SK-N-SH treated with all-trans-retinoic acid at 6 μM for 48 hours (cell line): Measurements from ENCODE around the gene HSD3B1.

Experiments
- ATAC-seq: fragments of 200-7000 bp; cut with Tn5 transposase; 3 replicates; pipeline ENCODE4 v1.9.1; 2020; ENCODE audit warnings: mild to moderate bottlenecking, moderate library complexity
- ARNTL ChIP-seq: fragments of 450-650 bp; formaldehyde crosslinking; IDR thresholded peaks from 2 replicates; pipeline ENCODE4 v1.5.0; 2020; ENCODE audit warnings: low read depth, mild to moderate bottlenecking, moderate library complexity, borderline replicate concordance
- BACH2 ChIP-seq: fragments of 250-450 bp; sonication (Bioruptor Pico); IDR thresholded peaks from 2 replicates; pipeline ENCODE4 v1.9.0; 2021; ENCODE audit warnings: mild to moderate bottlenecking, borderline replicate concordance
- CREB5 ChIP-seq: fragments of 250-450 bp; sonication (Bioruptor Pico); IDR thresholded peaks from 2 replicates; pipeline ENCODE4 v1.5.1; 2020; ENCODE audit warnings: low read depth, mild to moderate bottlenecking, moderate library complexity
- CSDC2 ChIP-seq: fragments of 250-450 bp; sonication (Bioruptor Pico); IDR thresholded peaks from 2 replicates; pipeline ENCODE4 v1.5.0; 2020; ENCODE audit warnings: mild to moderate bottlenecking, moderate library complexity
- CSRNP3 ChIP-seq: fragments of 250-450 bp; sonication (Bioruptor Pico); IDR thresholded peaks from 2 replicates; pipeline ENCODE4 v1.5.1; 2021; ENCODE audit warnings: mild to moderate bottlenecking, moderate library complexity
- ESRRG ChIP-seq: fragments of 250-450 bp; sonication (Bioruptor Pico); IDR thresholded peaks from 2 replicates; pipeline ENCODE4 v1.6.1; 2021; ENCODE audit warnings: mild to moderate bottlenecking
- GLIS3 ChIP-seq: fragments of 250-450 bp; sonication (Bioruptor Pico); IDR thresholded peaks from 2 replicates; pipeline ENCODE4 v1.5.0; 2020; ENCODE audit warnings: mild to moderate bottlenecking, moderate library complexity
- ISL1 ChIP-seq: fragments of 250-450 bp; sonication (Bioruptor Pico); IDR thresholded peaks from 2 replicates; pipeline ENCODE4 v2.1.2; 2022; ENCODE audit warnings: mild to moderate bottlenecking, moderate library complexity
- OSR1 ChIP-seq: fragments of 250-450 bp; sonication (Bioruptor Pico); IDR thresholded peaks from 2 replicates; pipeline ENCODE4 v1.8.0; 2022; ENCODE audit warnings: moderate library complexity, mild to moderate bottlenecking, inconsistent platforms
- PPARA ChIP-seq: fragments of 250-450 bp; sonication (Bioruptor Pico); IDR thresholded peaks from 2 replicates; pipeline ENCODE4 v1.5.0; 2020; ENCODE audit warnings: mild to moderate bottlenecking, borderline replicate concordance
- RARB ChIP-seq: fragments of 250-450 bp; sonication (Bioruptor Pico); IDR thresholded peaks from 2 replicates; pipeline ENCODE4 v1.8.0; 2021; ENCODE audit warnings: mild to moderate bottlenecking, moderate library complexity
- SNAI2 ChIP-seq: fragments of 250-450 bp; sonication (Bioruptor Pico); IDR thresholded peaks from 2 replicates; pipeline ENCODE4 v1.5.0; 2020; ENCODE audit warnings: mild to moderate bottlenecking, moderate library complexity
- TCF4 ChIP-seq: fragments of 250-450 bp; sonication (Bioruptor Pico); IDR thresholded peaks from 2 replicates; pipeline ENCODE4 v1.8.0; 2021; ENCODE audit warnings: mild to moderate bottlenecking, moderate library complexity, borderline replicate concordance
- TOX ChIP-seq: fragments of 250-450 bp; sonication (Bioruptor Pico); IDR thresholded peaks from 2 replicates; pipeline ENCODE4 v1.8.0; 2021; ENCODE audit warnings: mild to moderate bottlenecking, moderate library complexity, borderline replicate concordance
- ZC3H10 ChIP-seq: fragments of 250-450 bp; sonication (Bioruptor Pico); IDR thresholded peaks from 2 replicates; pipeline ENCODE4 v1.5.1; 2021; ENCODE audit warnings: mild to moderate bottlenecking, moderate library complexity
- ZFP3 ChIP-seq: fragments of 250-450 bp; sonication (Bioruptor Pico); IDR thresholded peaks from 2 replicates; pipeline ENCODE4 v1.5.0; 2020; ENCODE audit warnings: mild to moderate bottlenecking, moderate library complexity
- ZFP30 ChIP-seq: fragments of 450-650 bp; formaldehyde crosslinking; IDR thresholded peaks from 2 replicates; pipeline ENCODE4 v1.5.0; 2022; ENCODE audit warnings: mild to moderate bottlenecking, moderate library complexity
- ZNF565 ChIP-seq: fragments of 450-650 bp; formaldehyde crosslinking; conservative IDR thresholded peaks from 2 replicates; pipeline ENCODE4 v1.5.0; 2020; ENCODE audit warnings: low read depth, mild to moderate bottlenecking, moderate library complexity
- ZNF70 ChIP-seq: fragments of 450-650 bp; formaldehyde crosslinking; IDR thresholded peaks from 2 replicates; pipeline ENCODE4 v1.5.0; 2020; ENCODE audit warnings: mild to moderate bottlenecking, moderate library complexity
- ZNF8 ChIP-seq: fragments of 450-650 bp; formaldehyde crosslinking; IDR thresholded peaks from 2 replicates; pipeline ENCODE4 v1.5.0; 2020; ENCODE audit warnings: mild to moderate bottlenecking, moderate library complexity
- TF ChIP-seq, protein P1 (sequence below): fragments of 250-450 bp; sonication (Bioruptor Pico); IDR thresholded peaks from 2 replicates; pipeline ENCODE4 v1.8.0; 2021; ENCODE audit warnings: low read depth, mild to moderate bottlenecking, moderate library complexity, borderline replicate concordance

Gene HSD3B1

DNA sequence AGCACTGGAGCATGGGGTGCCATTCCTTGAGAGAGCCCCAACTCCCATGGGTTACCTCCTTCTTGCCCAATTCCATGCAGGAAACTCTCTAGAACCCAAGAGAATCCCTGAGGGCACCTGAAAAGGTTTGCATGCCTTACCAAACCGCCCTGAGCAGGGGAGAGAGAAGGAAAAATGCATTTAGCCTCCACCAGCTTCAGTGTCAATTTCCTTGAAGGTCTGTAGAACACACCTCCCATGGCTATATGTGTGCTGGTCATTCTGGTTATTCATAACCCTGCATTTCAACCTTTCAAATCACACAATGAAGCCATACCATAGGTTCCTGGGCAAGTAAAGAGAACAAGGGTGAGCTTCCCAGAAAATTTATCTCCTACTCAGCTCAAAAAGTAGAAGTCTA lies 39.6 kb downstream of the HSD3B1 start:
- TF ChIP-seq ISL1 (CRISPR knock-in tag) (no peak), CSDC2 (CRISPR knock-in tag) (no peak), CSRNP3 (no peak), SNAI2 (CRISPR knock-in tag) (no peak), ARNTL (CRISPR knock-in tag) (no peak), ESRRG (CRISPR knock-in tag) (no peak), TOX (CRISPR knock-in tag) (no peak), ZNF8 (CRISPR knock-in tag) (no peak), ZNF70 (CRISPR knock-in tag) (no peak), ZFP3 (CRISPR knock-in tag) (no peak), RARB (no peak), PPARA (no peak), BACH2 (no peak), CREB5 (CRISPR knock-in tag) (no peak), OSR1 (no peak), ZNF565 (CRISPR knock-in tag) (no peak)
- TF ChIP-seq, protein P1, sequence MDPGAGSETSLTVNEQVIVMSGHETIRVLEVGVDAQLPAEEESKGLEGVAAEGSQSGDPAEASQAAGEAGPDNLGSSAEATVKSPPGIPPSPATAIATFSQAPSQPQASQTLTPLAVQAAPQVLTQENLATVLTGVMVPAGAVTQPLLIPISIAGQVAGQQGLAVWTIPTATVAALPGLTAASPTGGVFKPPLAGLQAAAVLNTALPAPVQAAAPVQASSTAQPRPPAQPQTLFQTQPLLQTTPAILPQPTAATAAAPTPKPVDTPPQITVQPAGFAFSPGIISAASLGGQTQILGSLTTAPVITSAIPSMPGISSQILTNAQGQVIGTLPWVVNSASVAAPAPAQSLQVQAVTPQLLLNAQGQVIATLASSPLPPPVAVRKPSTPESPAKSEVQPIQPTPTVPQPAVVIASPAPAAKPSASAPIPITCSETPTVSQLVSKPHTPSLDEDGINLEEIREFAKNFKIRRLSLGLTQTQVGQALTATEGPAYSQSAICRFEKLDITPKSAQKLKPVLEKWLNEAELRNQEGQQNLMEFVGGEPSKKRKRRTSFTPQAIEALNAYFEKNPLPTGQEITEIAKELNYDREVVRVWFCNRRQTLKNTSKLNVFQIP (CRISPR knock-in tag) = no peak
- ATAC-seq = no peak

DNA sequence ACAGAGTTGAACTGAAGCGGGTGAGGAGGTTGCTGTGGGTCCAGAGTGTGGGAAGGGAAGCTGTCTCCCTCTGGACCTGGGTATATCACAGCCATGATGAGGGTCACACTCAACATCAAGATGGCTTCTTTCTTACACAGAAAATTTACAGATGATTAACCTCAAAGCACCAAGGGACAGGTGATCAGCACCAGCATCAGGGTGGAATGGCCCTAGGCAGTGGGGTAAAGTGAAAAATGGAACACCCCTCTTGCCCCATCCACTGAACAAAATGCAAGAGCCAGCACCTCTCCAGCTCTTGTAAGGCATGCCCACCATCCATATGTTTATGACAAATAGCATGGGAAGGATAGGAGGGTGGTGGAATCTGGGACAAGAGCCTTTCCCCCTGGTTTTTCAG lies 40.3 kb downstream of the HSD3B1 start:
- no peak for ATAC-seq
- TF ChIP-seq OSR1 = no peak
- TF ChIP-seq ZNF70 (CRISPR knock-in tag) = no peak
- no peak for TF ChIP-seq RARB
- TF ChIP-seq ARNTL (CRISPR knock-in tag) = no peak
- TF ChIP-seq ZC3H10 (CRISPR knock-in tag) = no peak
- no peak for TF ChIP-seq CSDC2 (CRISPR knock-in tag)
- no peak for TF ChIP-seq ZFP3 (CRISPR knock-in tag)
- no peak for TF ChIP-seq ISL1 (CRISPR knock-in tag)
- no peak for TF ChIP-seq ESRRG (CRISPR knock-in tag)

GRCh38 chr1:119547805-119548204 lies 40.8 kb downstream of the HSD3B1 start:
- no peak for ATAC-seq
- TF ChIP-seq TOX (CRISPR knock-in tag) = no peak
- no peak for TF ChIP-seq ZFP30 (CRISPR knock-in tag)
- no peak for TF ChIP-seq ZFP3 (CRISPR knock-in tag)
- no peak for TF ChIP-seq TCF4 (CRISPR knock-in tag)

- peak; percentile 95 for ATAC-seq
- no peak for TF ChIP-seq TCF4 (CRISPR knock-in tag)
- TF ChIP-seq, all 23 proteins: peak for 0
These were observed 42.7 kb downstream of the HSD3B1 start for GRCh38 chr1:119549719-119550132.

- TF ChIP-seq, protein P1 (CRISPR knock-in tag) = no peak
- TF ChIP-seq OSR1 = no peak
- TF ChIP-seq GLIS3 (CRISPR knock-in tag) = no peak
- TF ChIP-seq ZNF565 (CRISPR knock-in tag) = no peak
- no peak for TF ChIP-seq CSRNP3
- TF ChIP-seq CREB5 (CRISPR knock-in tag) = no peak
- TF ChIP-seq ZC3H10 (CRISPR knock-in tag) = no peak
- no peak for TF ChIP-seq ZFP3 (CRISPR knock-in tag)
- TF ChIP-seq ISL1 (CRISPR knock-in tag) = no peak
- ATAC-seq = no peak
These were observed 43.4 kb downstream of the HSD3B1 start for GRCh38 chr1:119550381-119550780.
